Right lung (tissue), 10 donors: ENCODE results near the gene ATP2B3. TPM values are rescaled to one million over a fixed set of nuclear protein-coding genes. Genes with fewer than 3 reads are reported as not detected.

Experiments
- DNase-seq, 2 donors: peaks; one replicate each; pipeline ENCODE4 v3.0.0-alpha.2; 2013
- long read RNA-seq, 8 donors: transcript quantifications; one replicate each; lab custom pipeline, GENCODE V29; 2026
- polyA plus RNA-seq, 5 donors: library from polyadenylated mRNA; unstranded; fragments of 120-200 nt; gene quantifications; one replicate each; pipeline versions ENCODE4 v1.2.1 to v1.2.3, GENCODE V29; 2013; ENCODE audit warnings: inconsistent platforms in 1 of 5, low replicate concordance in 1 of 5; ENCODE audit not compliant: insufficient read length in 5 of 5, insufficient read depth in 1 of 5

ATP2B3 gene
- under 1 TPM; 0.17 to 0.43 (median 0.29) TPM for polyA plus RNA-seq
- long read RNA-seq, donor 1, result 0 reads
- long read RNA-seq, donor 2, result 0 reads
- long read RNA-seq, donor 3, result 0 reads
- long read RNA-seq, donor 4, result 0 reads
- long read RNA-seq, donor 5, result 0 reads
- long read RNA-seq, donor 6, result 0 reads
- long read RNA-seq, donor 7, result 0 reads
- long read RNA-seq, donor 8, result 0 reads

DNA sequence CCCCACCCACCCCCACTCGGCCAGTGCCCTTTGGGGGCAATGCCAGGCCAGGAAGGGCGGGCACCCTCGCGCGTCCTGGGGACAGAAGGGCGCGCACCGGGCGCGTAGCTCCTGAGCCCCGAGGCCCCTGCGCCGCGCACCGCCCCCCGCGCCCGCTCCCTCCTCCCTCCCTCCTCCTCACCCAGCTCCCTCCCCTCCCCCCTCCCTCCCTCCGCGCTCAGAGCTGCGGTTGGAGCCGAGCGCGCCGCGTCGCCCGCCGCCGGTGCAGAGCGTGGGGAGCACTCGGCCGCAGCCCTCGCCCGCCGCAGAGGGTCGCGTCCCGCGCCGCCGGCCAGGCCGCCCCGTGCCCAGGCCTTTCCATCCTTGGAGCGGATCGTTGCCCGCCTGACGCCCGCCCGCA is at the start of gene ATP2B3:
ATP2B3 (plus strand) TSS at position 220 of the 400 bp plus-strand sequence. CDS start 18,606 bp downstream, outside the sequence.
- no peak for DNase-seq

DNA sequence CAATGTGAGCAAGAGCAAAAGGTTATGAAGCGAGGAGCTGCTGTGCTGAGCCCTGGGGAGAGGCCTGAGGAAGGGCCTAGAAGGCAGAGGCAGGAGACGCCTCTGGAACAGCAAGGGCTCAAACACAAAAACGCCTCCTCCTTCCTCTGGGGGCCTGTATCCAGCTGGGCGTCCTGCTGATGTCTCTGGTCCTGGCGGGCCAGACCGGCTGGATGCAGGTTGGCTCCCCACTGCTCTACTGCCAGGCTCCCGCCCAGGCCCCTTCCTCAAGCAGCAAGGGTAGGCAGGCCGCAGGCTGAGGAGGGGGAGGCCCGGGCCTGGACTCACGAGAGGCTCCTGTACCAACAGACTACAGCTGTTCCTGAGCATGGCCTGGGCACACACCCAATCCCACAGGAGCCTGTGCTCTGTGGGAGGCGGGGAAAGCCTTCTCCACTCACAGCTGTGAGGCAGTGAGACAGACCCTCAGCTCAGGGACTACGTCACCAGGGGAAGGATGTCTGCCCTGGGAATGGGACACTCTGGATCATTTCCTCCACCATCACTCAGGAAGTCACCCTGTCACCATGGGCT is 49.3 kb upstream of the ATP2B3 start:
- DNase-seq, result no peak

- DNase-seq, result no peak
These were observed 47.5 kb upstream of the ATP2B3 start for GRCh38 chrX:153469811-153470410.

GRCh38 chrX:153470411-153471363 is 46.8 kb upstream of the ATP2B3 start, which contains the start of gene HAUS7:
Gene HAUS7 (minus strand): TSS chrX:153470576. CDS start chrX:153470557, 19 bp downstream.
- DNase-seq, result peak; percentile 86 to 88

DNA sequence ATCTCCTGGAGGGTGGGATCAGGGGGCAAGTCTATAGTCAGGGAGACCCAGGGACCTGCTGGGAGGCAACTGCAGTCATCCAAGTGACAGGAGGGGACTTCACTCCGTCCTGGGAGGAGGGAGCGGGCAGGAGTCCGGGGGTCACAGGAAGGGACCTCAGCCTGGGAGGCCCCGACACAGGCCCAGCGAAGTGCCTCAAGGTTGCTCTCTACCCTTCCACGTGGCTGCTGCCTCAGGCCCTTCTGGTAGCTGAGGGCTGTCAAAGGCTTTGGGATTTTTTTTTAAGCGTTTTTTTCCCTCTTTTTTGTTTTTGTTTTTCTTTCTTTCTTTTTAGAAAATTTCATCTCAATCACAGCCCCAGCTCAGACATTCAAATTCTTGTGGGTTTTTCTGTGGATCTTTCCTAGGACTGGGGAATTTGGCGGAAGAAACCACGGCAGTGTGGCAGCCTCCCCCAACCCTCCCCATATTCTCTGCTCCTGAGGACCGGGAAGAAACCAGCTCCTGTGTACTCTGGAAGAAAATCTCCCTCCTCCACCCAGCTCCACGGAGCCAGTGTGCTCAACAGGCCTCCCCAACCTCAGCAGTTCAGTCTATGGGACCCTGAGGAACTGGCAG is 45.7 kb upstream of the ATP2B3 start:
- DNase-seq, result no peak

DNA sequence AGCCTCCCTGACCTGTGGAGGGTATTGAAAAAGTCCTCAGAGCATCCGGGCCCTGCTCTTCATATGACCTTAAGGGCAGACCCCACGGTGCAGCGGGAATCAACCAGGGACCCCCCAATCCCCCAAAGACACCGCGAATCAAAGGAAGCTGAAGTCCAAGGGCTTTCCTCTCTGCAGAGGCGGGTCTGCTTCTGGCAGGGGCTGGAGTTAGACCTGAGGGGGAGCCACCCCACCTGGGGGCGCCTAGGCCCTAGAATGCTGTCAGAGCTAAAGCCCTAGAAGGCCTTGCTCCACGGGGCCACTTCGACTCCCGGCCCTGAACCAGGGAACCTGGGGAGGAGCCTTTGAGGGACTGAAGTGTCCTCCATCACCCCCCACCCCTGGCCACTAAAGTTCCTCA is 44.3 kb upstream of the ATP2B3 start:
- no peak for DNase-seq

- no peak for DNase-seq
These were observed 43.2 kb upstream of the ATP2B3 start for GRCh38 chrX:153474266-153474665.

GRCh38 chrX:153474718-153475117 is 42.7 kb upstream of the ATP2B3 start:
- DNase-seq, result peak in 1 of 2 donors; percentile 60

GRCh38 chrX:153475271-153475670 is 42.2 kb upstream of the ATP2B3 start:
- DNase-seq, result no peak

DNA sequence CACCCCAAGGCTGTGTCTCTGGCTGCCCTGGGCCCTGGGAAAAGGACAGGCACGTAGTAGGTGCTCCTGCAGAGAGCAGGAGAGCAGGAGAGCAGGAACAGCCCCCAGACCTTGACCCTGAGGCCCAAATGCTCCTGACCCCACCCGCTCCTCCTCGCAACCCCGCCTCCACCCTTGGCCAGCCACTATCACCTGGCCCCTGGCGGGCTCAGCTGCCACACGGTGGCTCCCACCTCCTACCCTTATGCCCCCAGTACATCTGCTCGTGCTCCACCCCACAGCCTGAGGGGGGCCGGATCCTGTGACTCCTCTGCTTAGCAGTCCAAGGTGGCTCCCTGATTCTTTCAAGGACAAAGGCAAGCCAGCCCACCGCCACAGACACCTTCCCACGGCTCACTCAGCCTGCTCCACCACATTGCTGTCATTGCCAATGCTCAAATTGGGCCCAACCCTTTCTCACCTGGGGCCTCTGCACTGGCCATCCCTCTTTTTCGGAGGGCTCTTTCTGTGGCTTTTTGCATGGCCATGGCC is 41.6 kb upstream of the ATP2B3 start:
- DNase-seq, result no peak

- peak in 1 of 2 donors; percentile 64 for DNase-seq
These were observed 40.6 kb upstream of the ATP2B3 start for GRCh38 chrX:153476666-153477363.

DNA sequence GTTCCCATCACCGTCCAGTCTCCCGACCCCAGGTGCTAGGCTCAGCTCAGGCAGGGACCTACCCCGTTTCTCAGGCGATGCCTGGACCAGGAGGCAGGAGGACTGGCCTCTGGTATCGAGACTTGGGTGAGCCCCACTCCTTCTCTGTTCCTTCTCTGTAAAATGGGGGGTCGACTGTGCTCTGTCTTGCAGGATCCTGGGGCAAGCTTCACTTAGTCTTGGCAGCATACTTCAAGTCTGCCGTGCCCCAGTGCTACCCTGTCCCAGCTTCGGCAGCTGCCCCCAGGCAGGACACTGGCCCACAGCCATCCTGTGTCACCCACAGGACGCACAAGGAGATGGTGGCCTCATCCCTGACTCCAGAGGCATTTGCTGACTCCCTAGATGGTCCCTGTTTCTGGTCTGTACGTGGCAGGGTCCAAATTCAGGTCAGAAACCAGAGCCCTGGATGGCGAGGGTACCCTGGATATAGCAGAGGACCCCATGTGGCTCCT is 40.0 kb upstream of the ATP2B3 start:
- no peak for DNase-seq

- DNase-seq, result no peak
These were observed 39.5 kb upstream of the ATP2B3 start for GRCh38 chrX:153477901-153478300.

- no peak for DNase-seq
These were observed 38.7 kb upstream of the ATP2B3 start for GRCh38 chrX:153478746-153479145.

DNA sequence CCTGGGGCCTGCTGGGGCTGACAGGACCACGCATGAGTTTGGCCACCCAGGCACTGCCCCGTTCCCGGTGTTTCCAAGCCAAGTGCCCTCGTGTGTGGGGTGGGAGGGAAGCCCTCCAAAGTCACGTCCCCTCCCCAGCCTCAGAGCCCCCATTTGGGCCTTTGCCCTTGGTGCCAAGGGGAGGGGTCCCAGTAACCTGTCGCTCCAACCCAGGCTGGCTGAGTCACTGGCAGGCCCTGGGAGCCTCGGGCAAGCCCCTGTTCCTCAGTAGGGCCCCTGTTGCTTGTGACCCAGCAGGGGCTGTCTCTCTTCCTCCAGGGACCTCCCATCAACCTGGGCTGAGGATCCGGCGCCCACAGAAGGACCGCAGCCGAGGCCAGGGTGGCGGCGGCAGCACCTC is 36.4 kb upstream of the ATP2B3 start:
- DNase-seq, result no peak

DNA sequence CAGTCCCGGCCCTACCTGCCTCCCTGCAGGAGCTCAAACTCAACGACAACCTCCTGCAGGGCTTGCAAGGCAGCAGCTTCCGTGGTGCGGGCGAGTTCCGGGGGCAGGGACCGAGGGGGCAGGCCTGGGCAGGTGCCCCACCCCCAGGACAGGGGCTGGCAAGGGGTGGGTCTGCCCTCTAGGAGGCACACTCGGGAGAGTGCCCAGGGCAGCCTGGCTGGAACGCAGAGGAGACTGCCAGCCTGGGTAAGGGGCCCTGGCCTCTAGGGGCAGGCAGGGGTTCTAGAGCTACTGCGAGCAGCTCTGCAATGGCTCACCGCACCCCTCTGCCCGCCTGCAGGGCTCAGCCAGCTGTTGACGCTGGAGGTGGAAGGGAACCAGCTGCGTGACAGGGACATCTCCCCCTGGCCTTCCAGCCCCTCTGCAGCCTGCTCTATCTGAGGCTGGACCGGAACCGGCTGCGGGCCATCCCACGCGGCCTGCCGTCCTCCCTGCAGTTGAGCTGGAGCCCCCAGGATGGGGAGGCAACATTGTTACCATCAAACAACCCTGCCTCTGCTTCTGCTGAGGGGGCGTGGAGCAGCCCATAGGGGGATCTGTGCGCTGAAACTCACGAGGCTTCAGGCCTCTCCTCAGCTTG is 34.9 kb upstream of the ATP2B3 start:
- no peak for DNase-seq

DNA sequence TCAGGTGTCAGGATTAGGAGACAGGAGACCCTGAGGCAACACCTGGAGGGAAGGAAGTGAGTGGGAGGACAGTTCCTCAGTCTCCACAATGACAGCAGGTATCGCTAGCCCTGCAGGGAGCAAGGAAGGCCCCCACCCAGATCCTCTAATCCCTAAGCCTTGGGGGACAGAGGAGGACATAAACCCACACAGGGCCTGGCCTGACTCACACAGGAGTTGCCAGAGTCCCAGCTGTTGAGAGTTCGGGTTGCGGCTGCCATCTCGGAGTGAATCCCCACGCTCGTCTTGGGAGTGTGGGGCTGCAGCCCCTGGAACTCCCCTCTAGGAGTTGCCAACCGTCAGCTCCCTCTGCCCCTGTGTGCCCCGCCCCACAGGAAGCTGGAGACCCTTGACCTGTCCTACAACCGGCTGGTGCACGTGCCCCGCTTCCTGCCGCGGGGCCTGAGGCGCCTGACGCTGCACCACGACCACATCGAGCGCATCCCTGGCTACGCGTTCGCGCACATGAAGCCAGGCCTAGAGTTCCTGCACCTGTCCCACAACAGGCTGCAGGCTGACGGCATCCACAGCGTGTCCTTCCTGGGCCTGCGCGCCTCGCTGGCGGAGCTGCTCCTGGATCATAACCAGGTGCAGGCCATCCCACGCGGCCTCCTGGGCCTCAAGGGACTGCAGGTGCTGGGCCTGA is 31.9 kb upstream of the ATP2B3 start:
- no peak for DNase-seq

GRCh38 chrX:153486171-153486570 is 31.3 kb upstream of the ATP2B3 start:
- no peak for DNase-seq

DNA sequence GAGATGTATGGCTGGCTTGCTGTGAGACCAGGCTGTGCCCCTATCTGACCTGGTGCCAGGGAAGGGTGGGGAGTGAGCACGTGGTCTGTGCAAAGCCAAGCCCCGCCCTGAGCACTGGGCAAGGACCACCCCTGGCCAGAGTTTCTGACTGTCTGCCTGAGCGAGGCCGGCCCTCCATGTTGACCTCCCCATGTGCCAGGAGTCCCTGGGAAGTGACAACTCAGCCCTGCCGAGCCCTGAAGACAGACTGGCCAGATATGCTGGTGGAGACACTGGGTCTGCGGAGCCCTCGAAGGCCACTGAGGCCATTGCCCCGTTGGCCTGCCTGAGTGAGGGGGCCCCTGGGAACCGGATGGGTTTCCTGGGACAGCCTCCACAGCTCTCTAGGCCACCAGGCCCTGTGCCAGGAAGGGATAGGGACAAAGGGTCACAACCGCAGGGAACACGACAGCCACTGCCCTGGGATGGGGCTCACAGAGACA is 29.8 kb upstream of the ATP2B3 start:
- DNase-seq, result no peak
